OCI-LY3 (cell line): ENCODE results near the gene ANKRD33B.

Source experiments
- CTCF ChIP-seq: fragments of 200-600, 300-600 bp; sonication (generic); IDR thresholded peaks from 2 replicates; pipeline ENCODE4 v1.5.1; 2014; ENCODE audit warnings: antibody characterized with exemption, low read length, low read depth
- EZH2phosphoT487 ChIP-seq: fragments of 200-600 bp; shearing (Covaris generic); IDR thresholded peaks from 2 replicates; pipeline ENCODE4 v1.6.1; 2018; ENCODE audit warnings: antibody characterized with exemption, mixed run types, low read depth

- TF ChIP-seq CTCF (no peak), EZH2phosphoT487 (no peak)
Observed at GRCh38 chr5:10551782-10552138, 12.1 kb upstream of the ANKRD33B start.
